ENCODE data around the gene SCARF2. TPM values are rescaled to one million over a fixed set of nuclear protein-coding genes. Genes with fewer than 3 reads are reported as not detected.
"Not testable (repeated sequence)": the region's sequence is repeated elsewhere in the genome, so short reads cannot be mapped to it uniquely, and the experiment has no call there.

SCARF2 gene
- total RNA-seq, 1 donor from 2014 or later: 12.6 TPM

DNA sequence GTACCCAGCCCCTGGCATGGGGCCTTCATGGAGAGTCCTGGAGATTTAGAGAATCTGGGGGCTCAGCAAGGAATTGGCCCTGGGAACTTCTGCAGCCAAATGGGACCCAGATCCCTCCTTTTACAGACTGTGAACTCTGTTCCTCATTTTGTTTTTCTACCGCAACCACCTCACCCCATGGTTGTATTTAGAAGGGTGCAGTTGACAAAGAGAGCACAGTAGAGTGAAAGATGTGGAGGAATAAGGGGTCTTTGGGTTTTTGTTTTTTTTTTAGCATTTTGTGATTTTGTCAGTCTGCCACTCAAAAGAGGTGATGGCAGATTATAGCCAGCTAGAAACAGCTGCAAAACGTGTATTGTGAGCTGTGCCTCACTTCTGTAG lies 41.7 kb downstream of the SCARF2 start:
- no peak overlapping the region for H3K4me3 ChIP-seq (ENCODE audit: low read depth, low read length)
- TF ChIP-seq CTCF (conservative IDR thresholded peaks at IDR 0.05; ENCODE audit: low read depth, low read length): no peak
- DNase-seq (ENCODE audit: low read depth): no peak

- TF ChIP-seq CTCF (conservative IDR thresholded peaks at IDR 0.05; ENCODE audit: low read depth, low read length): no peak
- DNase-seq (ENCODE audit: low read depth): no peak
- H3K4me3 ChIP-seq (ENCODE audit: low read depth, low read length): no peak overlapping the region
Measured at GRCh38 chr22:20395181-20395906, 42.3 kb downstream of the SCARF2 start.

- TF ChIP-seq CTCF (conservative IDR thresholded peaks at IDR 0.05; ENCODE audit: low read depth, low read length): no peak
- DNase-seq (ENCODE audit: low read depth): peak; percentile 37
- peak within 1 kb of the TSS; percentile 85 for H3K4me3 ChIP-seq (ENCODE audit: low read depth, low read length)
Measured at GRCh38 chr22:20393705-20394476, 43.7 kb downstream of the SCARF2 start, which contains the start of gene ZNF74. Gene ZNF74 (plus strand): TSS chr22:20394151. CDS start chr22:20394629, 478 bp downstream.

GRCh38 chr22:20392983-20393704 lies 44.5 kb downstream of the SCARF2 start:
- H3K4me3 ChIP-seq (ENCODE audit: low read depth, low read length): peak overlapping the region; percentile 85
- TF ChIP-seq CTCF (conservative IDR thresholded peaks at IDR 0.05; ENCODE audit: low read depth, low read length): no peak
- DNase-seq (ENCODE audit: low read depth): no peak

GRCh38 chr22:20392365-20392881 lies 45.2 kb downstream of the SCARF2 start:
- H3K4me3 ChIP-seq (ENCODE audit: low read depth, low read length); DNase-seq (ENCODE audit: low read depth): not testable (repeated sequence)

- TF ChIP-seq CTCF (conservative IDR thresholded peaks at IDR 0.05; ENCODE audit: low read depth, low read length): no peak
Measured at GRCh38 chr22:20391222-20391621, 46.4 kb downstream of the SCARF2 start.

GRCh38 chr22:20390394-20390907 lies 47.2 kb downstream of the SCARF2 start:
- H3K4me3 ChIP-seq (ENCODE audit: low read depth, low read length): no peak overlapping the region
- no peak for DNase-seq (ENCODE audit: low read depth)
- no peak for TF ChIP-seq CTCF (conservative IDR thresholded peaks at IDR 0.05; ENCODE audit: low read depth, low read length)

More at GRCh38 chr22:20391222-20391621, 46.4 kb downstream of the SCARF2 start:
- no peak for DNase-seq (ENCODE audit: low read depth)
- H3K4me3 ChIP-seq (ENCODE audit: low read depth, low read length): no peak overlapping the region
